ENCODE data around the gene PCDHB7.
"Not testable (repeated sequence)": the region's sequence is repeated elsewhere in the genome, so short reads cannot be mapped to it uniquely, and the experiment has no call there.

The PCDHB7 gene

GRCh38 chr5:141182248-141182647, 9.8 kb downstream of the PCDHB7 start, which contains the start of gene PCDHB16:
Gene PCDHB16, plus strand, starts transcription at chr5:141182387. Its CDS starts 173 bp downstream, at chr5:141182560.
- no peak for DNase-seq

DNA sequence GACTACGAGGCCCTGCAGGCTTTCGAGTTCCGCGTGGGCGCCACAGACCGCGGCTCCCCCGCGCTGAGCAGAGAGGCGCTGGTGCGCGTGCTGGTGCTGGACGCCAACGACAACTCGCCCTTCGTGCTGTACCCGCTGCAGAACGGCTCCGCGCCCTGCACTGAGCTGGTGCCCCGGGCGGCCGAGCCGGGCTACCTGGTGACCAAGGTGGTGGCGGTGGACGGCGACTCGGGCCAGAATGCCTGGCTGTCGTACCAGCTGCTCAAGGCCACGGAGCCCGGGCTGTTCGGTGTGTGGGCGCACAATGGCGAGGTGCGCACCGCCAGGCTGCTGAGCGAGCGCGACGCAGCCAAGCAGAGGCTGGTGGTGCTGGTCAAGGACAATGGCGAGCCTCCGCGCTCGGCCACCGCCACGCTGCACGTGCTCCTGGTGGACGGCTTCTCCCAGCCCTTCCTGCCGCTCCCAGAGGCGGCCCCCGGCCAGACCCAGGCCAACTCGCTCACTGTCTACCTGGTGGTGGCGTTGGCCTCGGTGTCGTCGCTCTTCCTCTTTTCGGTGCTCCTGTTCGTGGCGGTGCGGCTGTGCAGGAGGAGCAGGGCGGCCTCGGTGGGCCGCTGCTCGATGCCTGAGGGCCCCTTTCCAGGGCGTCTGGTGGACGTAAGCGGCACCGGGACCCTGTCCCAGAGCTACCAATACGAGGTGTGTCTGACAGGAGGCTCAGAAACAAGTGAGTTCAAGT, 11.8 kb downstream of the PCDHB7 start:
- DNase-seq: not testable (repeated sequence)

DNA sequence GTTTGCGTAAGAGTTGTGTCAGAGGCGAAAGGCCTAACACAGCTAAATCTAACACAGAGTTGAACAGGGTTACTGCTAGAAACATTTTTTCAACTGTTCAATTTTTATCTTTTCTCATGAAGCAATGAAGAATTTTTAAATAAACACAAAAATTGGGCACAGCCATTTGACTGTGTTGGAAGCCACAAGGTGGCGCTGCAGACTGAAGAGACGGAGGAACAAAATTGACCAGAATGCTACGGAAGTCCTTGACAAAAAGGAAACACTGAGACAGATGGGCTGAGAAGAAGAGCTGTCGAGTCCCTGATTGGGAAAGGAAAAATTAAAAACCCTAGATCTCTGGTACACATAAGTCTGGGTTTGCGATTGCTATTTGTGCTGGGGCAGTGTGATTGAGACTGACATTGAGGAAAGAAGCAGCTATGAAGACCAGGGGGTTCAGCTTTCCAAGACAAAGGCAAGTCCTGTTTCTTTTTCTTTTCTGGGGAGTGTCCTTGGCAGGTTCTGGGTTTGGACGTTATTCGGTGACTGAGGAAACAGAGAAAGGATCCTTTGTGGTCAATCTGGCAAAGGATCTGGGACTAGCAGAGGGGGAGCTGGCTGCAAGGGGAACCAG, 14.6 kb downstream of the PCDHB7 start, which contains the start of gene PCDHB9:
Gene PCDHB9 (plus strand): TSS at position 265 of the 616 bp plus-strand sequence. CDS start 158 bp downstream, at position 423.
- DNase-seq: no peak

DNA sequence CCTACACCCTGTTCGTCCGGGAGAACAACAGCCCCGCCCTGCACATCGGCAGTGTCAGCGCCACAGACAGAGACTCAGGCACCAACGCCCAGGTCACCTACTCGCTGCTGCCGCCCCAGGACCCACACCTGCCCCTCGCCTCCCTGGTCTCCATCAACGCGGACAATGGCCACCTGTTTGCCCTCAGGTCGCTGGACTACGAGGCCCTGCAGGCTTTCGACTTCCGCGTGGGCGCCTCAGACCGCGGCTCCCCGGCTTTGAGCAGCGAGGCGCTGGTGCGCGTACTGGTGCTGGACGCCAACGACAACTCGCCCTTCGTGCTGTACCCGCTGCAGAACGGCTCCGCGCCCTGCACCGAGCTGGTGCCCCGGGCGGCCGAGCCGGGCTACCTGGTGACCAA, 16.2 kb downstream of the PCDHB7 start:
- not testable (repeated sequence) for DNase-seq

DNA sequence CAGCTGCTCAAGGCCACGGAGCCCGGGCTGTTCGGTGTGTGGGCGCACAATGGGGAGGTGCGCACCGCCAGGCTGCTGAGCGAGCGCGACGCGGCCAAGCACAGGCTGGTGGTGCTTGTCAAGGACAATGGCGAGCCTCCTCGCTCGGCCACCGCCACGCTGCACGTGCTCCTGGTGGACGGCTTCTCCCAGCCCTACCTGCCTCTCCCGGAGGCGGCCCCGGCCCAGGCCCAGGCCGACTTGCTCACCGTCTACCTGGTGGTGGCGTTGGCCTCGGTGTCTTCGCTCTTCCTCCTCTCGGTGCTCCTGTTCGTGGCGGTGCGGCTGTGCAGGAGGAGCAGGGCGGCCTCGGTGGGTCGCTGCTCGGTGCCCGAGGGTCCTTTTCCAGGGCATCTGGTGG, 16.7 kb downstream of the PCDHB7 start:
- DNase-seq: not testable (repeated sequence)

DNA sequence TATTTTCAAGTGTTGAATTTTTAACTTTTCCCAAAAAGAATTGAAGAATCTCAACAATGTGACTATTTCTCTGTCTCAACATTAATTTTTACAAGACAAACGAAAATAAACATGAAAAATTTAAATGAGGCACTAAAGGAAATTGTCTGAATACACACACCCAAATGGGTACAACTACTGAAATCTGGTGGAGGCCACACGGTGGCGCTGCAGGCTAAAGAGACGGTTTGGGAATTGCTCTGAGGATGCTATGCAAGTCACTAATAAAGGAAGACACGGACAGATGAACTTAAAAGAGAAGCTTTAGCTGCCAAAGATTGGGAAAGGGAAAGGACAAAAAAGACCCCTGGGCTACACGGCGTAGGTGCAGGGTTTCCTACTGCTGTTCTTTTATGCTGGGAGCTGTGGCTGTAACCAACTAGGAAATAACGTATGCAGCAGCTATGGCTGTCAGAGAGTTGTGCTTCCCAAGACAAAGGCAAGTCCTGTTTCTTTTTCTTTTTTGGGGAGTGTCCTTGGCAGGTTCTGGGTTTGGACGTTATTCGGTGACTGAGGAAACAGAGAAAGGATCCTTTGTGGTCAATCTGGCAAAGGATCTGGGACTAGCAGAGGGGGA, 19.8 kb downstream of the PCDHB7 start, which contains the start of gene PCDHB10:
Gene PCDHB10 (plus strand): TSS at position 244 of the 616 bp plus-strand sequence. CDS start 200 bp downstream, at position 444.
- DNase-seq: no peak

GRCh38 chr5:141194332-141194731, 21.9 kb downstream of the PCDHB7 start:
- not testable (repeated sequence) for DNase-seq

DNA sequence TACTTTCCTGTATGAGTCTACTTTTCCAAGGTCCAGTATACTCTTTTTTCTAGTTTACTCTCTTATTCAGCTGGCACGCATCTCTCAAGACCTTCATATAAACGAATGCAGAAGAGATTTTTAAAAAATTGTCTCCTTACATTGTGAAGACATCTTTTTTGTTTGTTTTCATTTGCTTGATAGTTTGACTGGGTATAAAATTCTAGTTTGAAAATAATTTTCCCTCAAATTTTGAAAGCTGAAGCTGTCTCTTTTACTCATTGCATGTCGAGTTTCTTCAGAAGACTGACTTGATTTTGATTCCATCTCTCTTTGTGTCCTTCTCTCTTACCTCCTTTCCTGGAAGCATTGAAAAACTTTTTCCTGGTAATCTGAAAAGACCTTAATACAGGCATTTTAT, 23.9 kb downstream of the PCDHB7 start:
- no peak for DNase-seq

DNA sequence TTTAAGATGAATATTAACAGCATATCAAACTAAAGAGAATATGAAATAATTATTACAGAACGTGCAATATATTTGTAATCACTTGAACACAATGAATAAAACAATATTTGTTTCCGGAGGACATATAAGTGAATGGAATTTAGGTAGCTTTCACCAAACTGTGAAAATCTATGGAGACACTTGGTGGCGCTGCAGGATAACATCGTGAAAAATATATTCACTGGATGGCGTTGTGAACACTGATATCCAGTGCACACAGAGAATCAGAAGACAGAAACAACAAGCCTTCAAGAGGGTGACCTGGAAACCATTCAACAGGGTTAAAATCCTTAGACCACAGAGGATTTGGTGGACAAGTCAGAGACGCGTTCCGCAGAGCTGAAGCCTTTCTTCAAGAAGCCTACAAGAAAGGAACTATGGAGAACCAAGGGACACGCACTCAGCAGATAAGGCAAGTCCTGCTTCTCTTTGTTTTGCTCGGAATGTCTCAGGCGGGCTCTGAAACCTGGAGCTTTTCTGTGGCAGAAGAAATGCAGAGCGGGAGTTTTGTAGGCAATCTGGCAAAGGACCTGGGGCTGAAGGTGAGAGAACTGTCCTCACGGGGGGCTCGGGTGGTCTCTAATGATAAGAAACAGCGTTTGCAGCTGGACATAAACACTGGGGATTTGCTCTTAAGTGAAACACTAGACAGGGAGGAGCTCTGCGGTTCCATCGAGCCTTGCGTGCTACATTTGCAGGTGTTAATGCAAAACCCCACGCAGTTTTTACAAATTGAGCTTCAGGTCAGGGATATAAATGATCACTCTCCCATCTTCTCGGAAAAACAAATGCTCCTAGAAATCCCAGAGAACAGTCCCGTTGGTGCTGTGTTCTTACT, 27.2 kb downstream of the PCDHB7 start, which contains the start of gene PCDHB11:
Gene PCDHB11 (plus strand): TSS at position 269 of the 877 bp plus-strand sequence. CDS start 148 bp downstream, at position 417.
- DNase-seq: no peak

- not testable (repeated sequence) for DNase-seq
Observed at GRCh38 chr5:141201126-141201525, 28.7 kb downstream of the PCDHB7 start.

GRCh38 chr5:141201646-141202045, 29.2 kb downstream of the PCDHB7 start:
- not testable (repeated sequence) for DNase-seq

GRCh38 chr5:141208478-141208877, 36.0 kb downstream of the PCDHB7 start, which contains the start of gene PCDHB12:
Gene PCDHB12, plus strand, starts transcription at chr5:141208719. Its CDS starts 189 bp downstream, at chr5:141208908.
- no peak for DNase-seq

GRCh38 chr5:141210281-141210680, 37.8 kb downstream of the PCDHB7 start:
- DNase-seq: not testable (repeated sequence)

DNA sequence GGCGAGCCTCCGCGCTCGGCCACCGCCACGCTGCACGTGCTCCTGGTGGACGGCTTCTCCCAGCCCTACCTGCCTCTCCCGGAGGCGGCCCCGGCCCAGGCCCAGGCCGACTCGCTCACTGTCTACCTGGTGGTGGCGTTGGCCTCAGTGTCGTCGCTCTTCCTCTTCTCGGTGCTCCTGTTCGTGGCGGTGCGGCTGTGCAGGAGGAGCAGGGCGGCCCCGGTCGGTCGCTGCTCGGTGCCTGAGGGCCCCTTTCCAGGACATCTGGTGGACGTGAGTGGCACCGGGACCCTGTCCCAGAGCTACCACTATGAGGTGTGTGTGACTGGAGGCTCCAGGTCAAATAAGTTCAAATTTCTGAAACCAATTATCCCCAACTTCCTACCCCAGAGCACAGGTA, 38.4 kb downstream of the PCDHB7 start:
- DNase-seq: not testable (repeated sequence)

- not testable (repeated sequence) for DNase-seq
Observed at GRCh38 chr5:141213656-141214339, 41.4 kb downstream of the PCDHB7 start, which contains the start of gene PCDHB13. Gene PCDHB13, plus strand, starts transcription at chr5:141213919. Its CDS starts 205 bp downstream, at chr5:141214124.

GRCh38 chr5:141214583-141214982, 42.1 kb downstream of the PCDHB7 start:
- DNase-seq: not testable (repeated sequence)

GRCh38 chr5:141215504-141215903, 43.1 kb downstream of the PCDHB7 start:
- DNase-seq: not testable (repeated sequence)

DNA sequence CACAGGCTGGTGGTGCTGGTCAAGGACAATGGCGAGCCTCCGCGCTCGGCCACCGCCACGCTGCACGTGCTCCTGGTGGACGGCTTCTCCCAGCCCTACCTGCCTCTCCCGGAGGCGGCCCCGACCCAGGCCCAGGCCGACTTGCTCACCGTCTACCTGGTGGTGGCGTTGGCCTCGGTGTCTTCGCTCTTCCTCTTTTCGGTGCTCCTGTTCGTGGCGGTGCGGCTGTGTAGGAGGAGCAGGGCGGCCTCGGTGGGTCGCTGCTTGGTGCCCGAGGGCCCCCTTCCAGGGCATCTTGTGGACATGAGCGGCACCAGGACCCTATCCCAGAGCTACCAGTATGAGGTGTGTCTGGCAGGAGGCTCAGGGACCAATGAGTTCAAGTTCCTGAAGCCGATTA, 43.6 kb downstream of the PCDHB7 start:
- DNase-seq: not testable (repeated sequence)

- DNase-seq: no peak
Observed at GRCh38 chr5:141223112-141223783, 50.8 kb downstream of the PCDHB7 start, which contains the start of gene PCDHB14. Gene PCDHB14, plus strand, starts transcription at chr5:141223343. Its CDS starts 163 bp downstream, at chr5:141223506.

GRCh38 chr5:141224844-141225243, 52.4 kb downstream of the PCDHB7 start:
- DNase-seq: not testable (repeated sequence)

- not testable (repeated sequence) for DNase-seq
Observed at GRCh38 chr5:141225421-141225820, 53.0 kb downstream of the PCDHB7 start.

Measured in activated CD4-positive, CD25-positive, alpha-beta regulatory T cell (primary cell).